GM19324 (cell line): ENCODE results near the gene KLK12.

Source experiments
- ATAC-seq: cut with Tn5 transposase; IDR thresholded peaks from one replicate; pipeline ENCODE4 v1.9.1; 2021; ENCODE audit warnings: mild to moderate bottlenecking, moderate library complexity; ENCODE audit not compliant: unreplicated experiment, low FRiP score

KLK12 gene

GRCh38 chr19:51055866-51056265, 21.1 kb upstream of the KLK12 start:
- ATAC-seq = no peak

DNA sequence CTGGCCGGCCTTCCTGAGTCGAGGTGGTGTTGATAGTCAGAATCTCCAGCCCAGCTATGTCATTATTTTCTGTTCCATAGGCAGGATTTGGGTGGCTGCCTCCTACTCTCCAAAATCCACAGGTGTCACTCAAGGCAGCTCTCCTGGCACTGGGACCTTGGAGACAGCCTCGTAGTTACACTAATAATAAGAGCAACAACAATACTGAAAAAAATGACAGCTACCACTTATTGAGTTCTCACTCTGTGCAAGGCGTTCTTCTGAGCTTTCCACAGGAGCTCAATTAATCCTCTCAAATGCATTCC, 12.2 kb upstream of the KLK12 start:
- no peak for ATAC-seq

GRCh38 chr19:51044327-51044726, 9.5 kb upstream of the KLK12 start:
- ATAC-seq = no peak

- no peak for ATAC-seq
Observed at GRCh38 chr19:51043497-51043896, 8.7 kb upstream of the KLK12 start.

DNA sequence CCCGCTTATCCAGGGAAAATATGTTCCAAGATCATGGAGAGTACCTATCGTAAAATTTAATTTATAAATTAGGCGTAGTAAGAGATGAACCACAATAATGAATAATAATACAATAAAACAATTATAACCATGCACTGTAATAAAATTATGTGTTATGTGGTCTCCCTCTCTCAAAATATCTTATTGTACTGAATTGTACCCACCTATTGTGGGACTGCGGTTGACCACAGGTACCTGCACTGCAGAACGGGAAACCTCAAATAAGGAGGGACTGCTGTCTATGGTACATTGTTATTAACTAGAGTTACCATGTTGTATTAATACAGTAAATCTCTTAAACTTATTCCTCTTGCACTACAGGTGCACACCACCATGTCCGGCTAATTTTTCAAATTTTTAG, 5.3 kb upstream of the KLK12 start:
- ATAC-seq = no peak

DNA sequence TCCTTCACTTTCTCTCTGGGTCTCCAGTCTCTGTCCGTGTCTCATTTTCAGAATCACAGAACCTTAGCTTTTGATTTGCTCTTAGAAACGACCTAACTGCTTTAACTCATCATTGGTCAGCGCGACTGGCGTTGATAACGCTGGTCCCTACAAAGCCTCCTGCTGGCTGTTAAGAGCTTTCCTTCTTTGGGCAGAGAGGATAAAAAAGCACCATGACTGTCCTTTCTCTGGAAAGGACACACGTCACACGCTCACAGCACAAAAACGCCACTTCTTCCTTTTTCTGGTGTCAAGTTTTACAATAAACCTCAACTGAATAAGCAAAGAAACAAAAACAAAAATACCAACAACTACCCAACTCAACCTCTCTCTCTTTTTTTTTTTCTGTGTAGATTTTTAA, 1.7 kb upstream of the KLK12 start:
- ATAC-seq = no peak

DNA sequence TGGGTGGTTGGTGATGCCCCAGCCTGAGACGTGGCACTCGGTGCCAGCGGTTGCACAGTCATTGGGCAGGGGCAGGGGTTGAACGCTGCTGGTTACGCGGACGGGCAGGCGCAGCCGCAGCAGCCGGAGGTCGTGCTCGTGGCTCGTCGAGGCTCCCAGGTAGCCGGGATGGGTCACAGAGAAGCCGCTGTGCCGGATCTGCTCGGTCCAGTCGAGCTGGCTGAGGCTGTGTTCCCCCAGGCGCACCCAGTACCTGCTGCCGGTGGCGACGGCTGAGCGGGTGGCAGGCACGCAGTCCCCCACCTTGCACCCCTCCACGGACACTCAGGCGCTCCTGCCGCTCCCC, 2.9 kb downstream of the KLK12 start:
- ATAC-seq = no peak

GRCh38 chr19:51031220-51031879, 3.5 kb downstream of the KLK12 start:
- no peak for ATAC-seq

- ATAC-seq = no peak
Observed at GRCh38 chr19:51030631-51031030, 4.2 kb downstream of the KLK12 start.

DNA sequence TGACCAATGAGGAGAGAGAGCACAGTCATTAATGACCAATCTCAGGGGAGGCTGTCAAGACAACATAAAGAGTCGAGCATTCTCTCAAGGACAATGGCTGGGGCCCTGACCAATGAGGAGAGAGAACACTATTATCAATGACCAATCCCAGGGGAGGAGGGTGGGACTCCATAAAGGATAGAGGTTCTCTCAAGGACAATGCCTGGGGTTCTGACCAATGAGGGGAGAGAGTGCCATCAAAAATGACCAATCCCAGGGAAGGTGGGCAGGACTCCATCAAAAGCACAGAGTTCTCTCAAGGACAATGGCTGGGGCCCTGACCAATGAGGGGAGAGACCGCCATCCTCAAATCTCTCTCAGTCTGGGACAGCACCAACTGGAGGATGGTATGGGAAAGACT, 5.1 kb downstream of the KLK12 start:
- ATAC-seq = no peak

- no peak for ATAC-seq
Observed at GRCh38 chr19:51027873-51028272, 6.9 kb downstream of the KLK12 start.

GRCh38 chr19:51027126-51027806, 7.5 kb downstream of the KLK12 start:
- ATAC-seq = no peak

- no peak for ATAC-seq
Observed at GRCh38 chr19:51026554-51026831, 8.3 kb downstream of the KLK12 start, which contains the start of gene KLK11. Gene KLK11 (minus strand): TSS chr19:51026616. CDS start chr19:51025631, 985 bp downstream.

DNA sequence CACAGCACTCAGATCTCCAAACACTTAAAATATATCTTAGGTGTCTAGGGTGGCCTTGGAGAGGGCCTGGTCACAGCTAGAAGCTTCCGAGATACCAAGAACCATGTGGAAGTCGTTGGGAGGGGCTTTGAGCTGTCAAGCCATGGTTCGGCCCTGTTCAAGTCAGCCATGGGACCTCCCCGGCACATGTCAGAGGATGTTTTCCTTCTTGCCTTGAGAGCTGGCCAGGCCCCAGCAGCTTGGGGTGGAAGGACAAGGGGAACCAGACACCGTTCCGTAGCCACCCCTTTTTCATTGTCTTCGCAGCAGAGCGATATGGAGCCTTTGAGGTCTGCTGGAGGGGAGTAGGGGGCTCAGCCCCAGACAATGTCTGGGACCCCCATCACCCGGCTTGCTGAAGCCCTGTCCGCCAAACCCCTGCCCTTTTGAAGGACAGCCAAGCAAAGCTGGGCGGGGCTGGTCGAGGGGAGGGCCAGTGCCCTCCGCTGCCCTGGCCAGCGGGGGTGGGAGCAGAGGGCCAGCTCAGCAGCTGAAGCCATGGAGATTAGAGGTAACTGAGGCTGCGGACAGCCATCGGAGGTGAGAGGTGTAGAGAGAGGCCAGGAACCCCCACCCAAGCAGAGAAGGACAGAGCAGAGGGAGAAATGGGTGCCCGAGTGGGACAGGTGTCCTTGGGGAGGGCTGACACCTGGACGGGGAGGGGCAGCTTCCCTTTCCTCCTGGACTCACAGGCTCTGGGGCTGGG, 8.8 kb downstream of the KLK12 start:
- no peak for ATAC-seq

- no peak for ATAC-seq
Observed at GRCh38 chr19:51025401-51025800, 9.4 kb downstream of the KLK12 start.

- ATAC-seq = no peak
Observed at GRCh38 chr19:51024924-51025323, 9.9 kb downstream of the KLK12 start.

DNA sequence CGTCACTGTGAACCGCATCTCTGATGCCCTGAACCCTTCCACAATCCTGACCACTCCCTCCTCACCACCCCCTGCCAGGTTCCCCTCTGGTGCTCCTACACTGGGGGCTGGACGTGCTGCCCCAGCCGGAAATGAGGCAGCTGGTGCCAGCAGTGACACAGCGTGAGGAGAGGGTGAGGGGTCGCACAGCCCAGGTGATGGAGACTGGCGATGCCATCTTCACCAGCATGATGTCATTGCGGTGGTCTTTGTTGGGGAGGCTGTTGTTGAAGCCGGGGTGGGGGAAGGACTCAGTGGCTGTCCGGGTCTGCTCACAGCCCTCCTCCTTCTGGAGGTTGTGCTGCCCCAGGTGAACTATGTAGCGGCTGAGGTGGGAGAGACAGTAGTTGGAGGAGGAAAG, 10.9 kb downstream of the KLK12 start:
- no peak for ATAC-seq

DNA sequence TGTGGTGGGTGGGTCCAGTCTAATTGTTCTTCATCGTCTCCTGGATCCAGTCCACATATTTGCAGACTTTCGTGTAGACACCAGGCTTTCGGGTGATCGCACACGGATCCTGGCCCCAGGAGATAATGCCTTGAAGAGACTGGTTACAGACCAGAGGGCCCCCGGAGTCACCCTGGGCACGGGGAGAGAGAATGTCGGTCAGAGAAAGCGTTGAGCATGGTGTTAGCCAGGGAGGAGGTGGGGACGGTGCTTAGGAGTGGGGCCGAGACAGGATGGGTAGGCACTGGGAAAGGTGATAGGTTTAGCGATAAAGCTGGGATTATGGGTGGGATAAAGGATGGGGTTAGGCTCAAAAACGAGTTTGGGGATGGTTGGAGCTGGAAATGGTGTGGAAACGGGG, 12.3 kb downstream of the KLK12 start:
- no peak for ATAC-seq

DNA sequence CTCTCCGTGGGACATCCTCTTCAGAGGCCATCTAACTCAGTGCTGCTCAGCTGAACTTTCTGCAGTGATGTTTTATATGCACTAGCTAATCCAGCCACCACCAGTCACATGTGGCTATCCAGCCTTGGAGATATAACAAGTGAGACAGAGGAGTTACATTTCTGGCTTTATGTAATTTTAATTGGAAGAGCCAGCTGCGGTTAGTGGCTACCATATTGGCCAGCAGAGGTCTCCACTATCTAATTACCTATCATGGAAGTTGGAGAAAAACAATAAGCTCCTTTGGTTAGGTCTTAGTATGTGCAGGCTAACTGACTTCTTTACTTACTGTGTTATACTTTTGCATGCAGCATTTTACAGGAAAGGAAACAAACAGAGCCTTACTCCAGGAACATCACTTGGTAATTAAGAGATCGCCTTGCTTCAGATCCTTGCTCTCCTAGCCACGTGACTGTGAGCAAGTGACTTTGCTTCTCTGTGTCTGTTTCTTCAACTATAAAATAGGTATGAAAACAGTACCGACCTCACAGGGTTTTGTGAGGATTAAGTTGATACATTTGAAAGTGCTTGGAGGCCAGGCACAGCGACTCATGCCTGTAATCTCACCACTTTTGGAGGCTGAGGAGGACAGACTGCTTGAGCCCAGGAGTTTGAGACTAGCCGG, 13.7 kb downstream of the KLK12 start:
- ATAC-seq = no peak

GRCh38 chr19:51019544-51019925, 15.3 kb downstream of the KLK12 start, which contains the start of gene KLK10:
Gene KLK10 (minus strand): TSS chr19:51019709. CDS start chr19:51019130, 579 bp downstream.
- ATAC-seq = no peak

DNA sequence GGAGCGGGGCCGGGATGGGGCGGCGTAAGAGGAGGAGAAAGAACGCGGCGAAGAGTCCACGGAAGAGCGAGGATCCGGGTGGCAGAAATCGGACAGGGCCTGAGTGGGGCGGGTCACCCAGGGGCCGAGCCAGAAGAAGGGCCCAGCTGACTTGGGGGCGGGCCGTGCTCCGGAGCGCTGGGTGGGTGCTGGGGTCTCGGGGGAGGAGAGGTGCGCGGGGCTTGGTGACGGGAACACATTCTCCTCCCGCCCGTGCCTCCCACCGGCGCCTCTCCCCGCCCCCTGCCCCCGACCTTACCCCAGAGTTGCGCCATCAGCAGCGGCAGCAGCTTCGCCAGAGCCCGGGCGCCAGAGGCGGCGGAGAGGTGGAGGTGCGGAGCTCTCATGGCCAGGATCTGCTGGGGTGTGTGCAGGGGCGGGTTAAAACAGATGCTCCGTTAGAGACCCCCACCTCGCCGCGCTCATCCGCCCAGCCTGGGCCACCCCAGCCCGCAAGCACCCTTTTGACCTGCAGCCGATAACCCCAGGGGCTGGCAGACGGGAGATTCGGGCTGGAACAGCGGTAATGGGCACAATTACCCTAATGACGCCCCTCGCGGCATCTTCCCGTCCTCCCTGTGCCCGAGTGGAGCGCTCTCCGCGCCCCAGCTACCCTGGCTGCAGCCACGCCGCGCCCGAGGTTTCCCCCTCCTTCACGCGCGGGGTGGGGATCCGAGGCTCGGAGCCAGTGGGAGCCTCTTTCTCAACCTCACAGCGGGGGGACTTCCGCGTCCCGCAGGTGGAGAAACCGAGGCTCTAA, 15.9 kb downstream of the KLK12 start:
- no peak for ATAC-seq
